ENCODE data around the gene KDM1A. TPM values are rescaled to one million over a fixed set of nuclear protein-coding genes. Genes with fewer than 3 reads are reported as not detected.

KDM1A gene
- total and polyA plus RNA-seq, 9 of the 15 experiments (the other 6 are each of a cell fraction or from before 2014, with no cell fraction given) = 59.2 to 181 (median 168) TPM

DNA sequence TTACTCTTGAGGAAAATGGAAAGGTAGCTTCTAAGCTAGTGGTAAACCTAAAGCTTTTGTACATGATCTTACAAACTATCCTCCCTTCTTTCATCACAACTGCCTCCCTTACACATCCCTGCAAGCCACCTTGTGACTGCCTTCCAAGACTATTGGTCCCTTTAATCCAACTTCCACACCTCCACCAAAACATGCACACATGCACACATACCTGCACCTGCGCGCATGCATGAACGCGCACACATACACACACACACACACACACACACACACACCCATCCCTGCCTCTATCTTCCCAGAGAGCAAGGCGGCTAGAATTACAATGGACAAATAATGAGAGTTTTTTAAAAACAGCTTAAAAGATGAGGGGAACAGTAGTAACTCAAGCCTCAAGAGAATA lies 91.1 kb downstream of the KDM1A start (continued):
- TF ChIP-seq OTX1 (CRISPR knock-in tag; IDR thresholded peaks at IDR 0.05) (peak; percentile 25; the same call in 1 of the 2 replicates), RFX7 (CRISPR knock-in tag; IDR thresholded peaks at IDR 0.05) (no peak), SAFB (IDR thresholded peaks at IDR 0.05; ENCODE audit: borderline replicate concordance, low read depth, low read length) (no peak), ZNF644 (tag; IDR thresholded peaks at IDR 0.05; ENCODE audit: low read depth) (no peak), HOXB6 (CRISPR knock-in tag; IDR thresholded peaks at IDR 0.05; ENCODE audit: borderline replicate concordance) (no peak), POU5F1 (IDR thresholded peaks at IDR 0.05; ENCODE audit: borderline replicate concordance, low read depth, low read length, partially characterized antibody) (no peak), LARP7 (IDR thresholded peaks at IDR 0.05) (no peak), NR1H2 (CRISPR knock-in tag; IDR thresholded peaks at IDR 0.05) (no peak), TEAD2 (tag; IDR thresholded peaks at IDR 0.05) (no peak), NELFE (IDR thresholded peaks at IDR 0.05; ENCODE audit: insufficient read depth, insufficient read length) (no peak), ZNF274 (IDR thresholded peaks at IDR 0.05; ENCODE audit: borderline replicate concordance, low read depth, low read length) (no peak), MTA3 (IDR thresholded peaks at IDR 0.05; ENCODE audit: borderline replicate concordance) (no peak), ZNF3 (CRISPR knock-in tag; IDR thresholded peaks at IDR 0.05) (0 out of 2 replicates have a peak, but pooled peaks have one; percentile 37), MAFG (tag; conservative IDR thresholded peaks at IDR 0.05) (no peak)
- TF ChIP-seq, protein P1, sequence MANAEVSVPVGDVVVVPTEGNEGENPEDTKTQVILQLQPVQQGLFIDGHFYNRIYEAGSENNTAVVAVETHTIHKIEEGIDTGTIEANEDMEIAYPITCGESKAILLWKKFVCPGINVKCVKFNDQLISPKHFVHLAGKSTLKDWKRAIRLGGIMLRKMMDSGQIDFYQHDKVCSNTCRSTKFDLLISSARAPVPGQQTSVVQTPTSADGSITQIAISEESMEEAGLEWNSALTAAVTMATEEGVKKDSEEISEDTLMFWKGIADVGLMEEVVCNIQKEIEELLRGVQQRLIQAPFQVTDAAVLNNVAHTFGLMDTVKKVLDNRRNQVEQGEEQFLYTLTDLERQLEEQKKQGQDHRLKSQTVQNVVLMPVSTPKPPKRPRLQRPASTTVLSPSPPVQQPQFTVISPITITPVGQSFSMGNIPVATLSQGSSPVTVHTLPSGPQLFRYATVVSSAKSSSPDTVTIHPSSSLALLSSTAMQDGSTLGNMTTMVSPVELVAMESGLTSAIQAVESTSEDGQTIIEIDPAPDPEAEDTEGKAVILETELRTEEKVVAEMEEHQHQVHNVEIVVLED (CRISPR knock-in tag; IDR thresholded peaks at IDR 0.05) = no peak
- TF ChIP-seq, protein P2, sequence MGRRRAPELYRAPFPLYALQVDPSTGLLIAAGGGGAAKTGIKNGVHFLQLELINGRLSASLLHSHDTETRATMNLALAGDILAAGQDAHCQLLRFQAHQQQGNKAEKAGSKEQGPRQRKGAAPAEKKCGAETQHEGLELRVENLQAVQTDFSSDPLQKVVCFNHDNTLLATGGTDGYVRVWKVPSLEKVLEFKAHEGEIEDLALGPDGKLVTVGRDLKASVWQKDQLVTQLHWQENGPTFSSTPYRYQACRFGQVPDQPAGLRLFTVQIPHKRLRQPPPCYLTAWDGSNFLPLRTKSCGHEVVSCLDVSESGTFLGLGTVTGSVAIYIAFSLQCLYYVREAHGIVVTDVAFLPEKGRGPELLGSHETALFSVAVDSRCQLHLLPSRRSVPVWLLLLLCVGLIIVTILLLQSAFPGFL (CRISPR knock-in tag; IDR thresholded peaks at IDR 0.05) = no peak
- TF ChIP-seq, protein P3, sequence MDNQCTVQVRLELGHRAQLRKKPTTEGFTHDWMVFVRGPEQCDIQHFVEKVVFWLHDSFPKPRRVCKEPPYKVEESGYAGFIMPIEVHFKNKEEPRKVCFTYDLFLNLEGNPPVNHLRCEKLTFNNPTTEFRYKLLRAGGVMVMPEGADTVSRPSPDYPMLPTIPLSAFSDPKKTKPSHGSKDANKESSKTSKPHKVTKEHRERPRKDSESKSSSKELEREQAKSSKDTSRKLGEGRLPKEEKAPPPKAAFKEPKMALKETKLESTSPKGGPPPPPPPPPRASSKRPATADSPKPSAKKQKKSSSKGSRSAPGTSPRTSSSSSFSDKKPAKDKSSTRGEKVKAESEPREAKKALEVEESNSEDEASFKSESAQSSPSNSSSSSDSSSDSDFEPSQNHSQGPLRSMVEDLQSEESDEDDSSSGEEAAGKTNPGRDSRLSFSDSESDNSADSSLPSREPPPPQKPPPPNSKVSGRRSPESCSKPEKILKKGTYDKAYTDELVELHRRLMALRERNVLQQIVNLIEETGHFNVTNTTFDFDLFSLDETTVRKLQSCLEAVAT (IDR thresholded peaks at IDR 0.05) = 0 out of 4 replicates have a peak, but pooled peaks of 1 of the 2 experiments have one; percentile 38
- TF ChIP-seq, protein P4, sequence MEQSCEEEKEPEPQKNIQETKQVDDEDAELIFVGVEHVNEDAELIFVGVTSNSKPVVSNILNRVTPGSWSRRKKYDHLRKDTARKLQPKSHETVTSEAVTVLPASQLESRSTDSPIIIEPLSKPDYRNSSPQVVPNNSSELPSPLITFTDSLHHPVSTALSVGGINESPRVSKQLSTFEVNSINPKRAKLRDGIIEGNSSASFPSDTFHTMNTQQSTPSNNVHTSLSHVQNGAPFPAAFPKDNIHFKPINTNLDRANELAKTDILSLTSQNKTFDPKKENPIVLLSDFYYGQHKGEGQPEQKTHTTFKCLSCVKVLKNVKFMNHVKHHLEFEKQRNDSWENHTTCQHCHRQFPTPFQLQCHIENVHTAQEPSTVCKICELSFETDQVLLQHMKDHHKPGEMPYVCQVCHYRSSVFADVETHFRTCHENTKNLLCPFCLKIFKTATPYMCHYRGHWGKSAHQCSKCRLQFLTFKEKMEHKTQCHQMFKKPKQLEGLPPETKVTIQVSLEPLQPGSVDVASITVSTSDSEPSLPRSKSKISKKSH (CRISPR knock-in tag; IDR thresholded peaks at IDR 0.05) = no peak
- TF ChIP-seq, protein P5, sequence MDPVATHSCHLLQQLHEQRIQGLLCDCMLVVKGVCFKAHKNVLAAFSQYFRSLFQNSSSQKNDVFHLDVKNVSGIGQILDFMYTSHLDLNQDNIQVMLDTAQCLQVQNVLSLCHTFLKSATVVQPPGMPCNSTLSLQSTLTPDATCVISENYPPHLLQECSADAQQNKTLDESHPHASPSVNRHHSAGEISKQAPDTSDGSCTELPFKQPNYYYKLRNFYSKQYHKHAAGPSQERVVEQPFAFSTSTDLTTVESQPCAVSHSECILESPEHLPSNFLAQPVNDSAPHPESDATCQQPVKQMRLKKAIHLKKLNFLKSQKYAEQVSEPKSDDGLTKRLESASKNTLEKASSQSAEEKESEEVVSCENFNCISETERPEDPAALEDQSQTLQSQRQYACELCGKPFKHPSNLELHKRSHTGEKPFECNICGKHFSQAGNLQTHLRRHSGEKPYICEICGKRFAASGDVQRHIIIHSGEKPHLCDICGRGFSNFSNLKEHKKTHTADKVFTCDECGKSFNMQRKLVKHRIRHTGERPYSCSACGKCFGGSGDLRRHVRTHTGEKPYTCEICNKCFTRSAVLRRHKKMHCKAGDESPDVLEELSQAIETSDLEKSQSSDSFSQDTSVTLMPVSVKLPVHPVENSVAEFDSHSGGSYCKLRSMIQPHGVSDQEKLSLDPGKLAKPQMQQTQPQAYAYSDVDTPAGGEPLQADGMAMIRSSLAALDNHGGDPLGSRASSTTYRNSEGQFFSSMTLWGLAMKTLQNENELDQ (CRISPR knock-in tag; IDR thresholded peaks at IDR 0.05; ENCODE audit: borderline replicate concordance) = no peak

All from K562 (cell line).